ENCODE results near the gene SPRY4. TPM values are rescaled to one million over a fixed set of nuclear protein-coding genes. Genes with fewer than 3 reads are reported as not detected.

Gene SPRY4
- total and polyA plus RNA-seq, 2 of the 4 experiments (the other 2 are of a cell fraction): 8.4 to 21.0 TPM

DNA sequence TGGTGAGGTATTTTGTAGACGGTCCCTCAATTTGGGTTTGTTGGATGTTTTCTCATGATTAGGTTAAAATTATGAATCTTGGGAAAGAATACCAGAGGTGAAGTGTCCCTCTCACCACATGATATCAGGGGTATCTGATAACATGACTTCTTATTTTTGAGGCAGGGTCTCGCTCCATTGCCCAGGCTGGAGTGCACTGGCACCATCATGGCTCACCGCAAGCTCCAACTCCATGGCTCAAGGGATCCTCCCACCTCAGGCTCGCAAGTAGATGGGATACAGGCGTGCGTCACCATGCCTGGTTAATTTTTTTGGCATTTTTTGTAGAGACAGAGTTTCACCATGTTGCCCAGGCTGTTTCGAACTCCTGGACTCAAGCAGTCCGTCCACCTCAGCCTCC, 24.1 kb downstream of the SPRY4 start:
- dilution Hi-C loops (cut with HindIII; ENCODE audit: low sequenced_read_pairs, unreplicated experiment) (no loop called here), intact Hi-C loops (cut with micrococcal nuclease) (no loop called here), in situ Hi-C loops (cut with MboI; ENCODE audit: low sequenced_read_pairs) (no loop called here)
- no peak overlapping the region for H3K9ac ChIP-seq (ENCODE audit: low read depth, low read length)
- H2AFZ ChIP-seq (replicated peaks; ENCODE audit: low read length, poor library complexity): no peak overlapping the region
- H4K20me1 ChIP-seq (ENCODE audit: insufficient read depth, low read length): peaks cover 15% of the 10 kb centered on the region
- no peak overlapping the region for H2AK9ac ChIP-seq (replicated peaks; ENCODE audit: low read depth, low read length, poor library complexity)
- H3K79me1 ChIP-seq (ENCODE audit: low read depth in 1 of 2, low read length in 2 of 2): peaks cover 27 to 82% of the 10 kb centered on the region in 2 experiments; a peak in 3 of 4 replicates
- no peak overlapping the region for H3K18ac ChIP-seq (ENCODE audit: low read depth, low read length)
- peaks cover 37% of the 10 kb centered on the region for H3K9me1 ChIP-seq (ENCODE audit: insufficient read depth, low read length)
- DNase-seq: no peak
- ATAC-seq (ENCODE audit: low read depth): no peak
- TF ChIP-seq RAD21 (IDR thresholded peaks at IDR 0.05; ENCODE audit: low read length) (no peak), CHD1 (IDR thresholded peaks at IDR 0.05; ENCODE audit: low read depth, low read length) (no peak), CEBPB (IDR thresholded peaks at IDR 0.05; ENCODE audit: low read depth, low read length) (no peak), MAZ (IDR thresholded peaks at IDR 0.05; ENCODE audit: borderline replicate concordance, low read depth, low read length) (no peak), NFE2L2 (IDR thresholded peaks at IDR 0.05; ENCODE audit: low read depth, low read length) (no peak), RCOR1 (IDR thresholded peaks at IDR 0.05; ENCODE audit: insufficient replicate concordance, low read length) (no peak), POLR2A (IDR thresholded peaks at IDR 0.05; ENCODE audit: low read depth, low read length) (no peak), MXI1 (IDR thresholded peaks at IDR 0.05; ENCODE audit: borderline replicate concordance, low read depth, low read length) (no peak)
- TF ChIP-seq, protein P1, sequence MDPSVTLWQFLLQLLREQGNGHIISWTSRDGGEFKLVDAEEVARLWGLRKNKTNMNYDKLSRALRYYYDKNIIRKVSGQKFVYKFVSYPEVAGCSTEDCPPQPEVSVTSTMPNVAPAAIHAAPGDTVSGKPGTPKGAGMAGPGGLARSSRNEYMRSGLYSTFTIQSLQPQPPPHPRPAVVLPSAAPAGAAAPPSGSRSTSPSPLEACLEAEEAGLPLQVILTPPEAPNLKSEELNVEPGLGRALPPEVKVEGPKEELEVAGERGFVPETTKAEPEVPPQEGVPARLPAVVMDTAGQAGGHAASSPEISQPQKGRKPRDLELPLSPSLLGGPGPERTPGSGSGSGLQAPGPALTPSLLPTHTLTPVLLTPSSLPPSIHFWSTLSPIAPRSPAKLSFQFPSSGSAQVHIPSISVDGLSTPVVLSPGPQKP (IDR thresholded peaks at IDR 0.05; ENCODE audit: borderline replicate concordance, low read depth, low read length): no peak
- H3K4me3 ChIP-seq (ENCODE audit: insufficient read depth, low read depth, low read length): no peak overlapping the region
- H2BK120ac ChIP-seq (ENCODE audit: low read depth, low read length): no peak overlapping the region
- H3K36me3 ChIP-seq (ENCODE audit: control insufficient read depth, insufficient read depth, low read length): no peaks in the 10 kb centered on the region
- no peak overlapping the region for H3K27ac ChIP-seq (ENCODE audit: insufficient read depth, low read length)
- H3K14ac ChIP-seq (replicated peaks; ENCODE audit: low read depth, low read length): no peak overlapping the region
- WGBS, 2 experiments (ENCODE audit: extremely low coverage in 2 of 2, insufficient read length in 1 of 2): 100% methylated on average over 1 of the region's 8 CpGs; no CpG with 5 or more reads in 1 of the 2 experiments
- no peak overlapping the region for H3K4ac ChIP-seq (ENCODE audit: low read depth, low read length)
- no peaks in the 10 kb centered on the region for H3K27me3 ChIP-seq (ENCODE audit: control insufficient read depth, insufficient read depth, low read length)
- H4K5ac ChIP-seq (ENCODE audit: low read depth, low read length): no peak overlapping the region
- no peak overlapping the region for H2BK20ac ChIP-seq (ENCODE audit: low read depth, low read length)
- H3K9me3 ChIP-seq (ENCODE audit: control insufficient read depth, insufficient read depth, low read length): no peaks in the 10 kb centered on the region
- POLR2A ChIA-PET (ENCODE audit: unreplicated experiment): no interaction called here
- no peak overlapping the region for H4K8ac ChIP-seq (ENCODE audit: low read depth in 2 of 2, low read length in 2 of 2)
- BruUV-seq (replicated peaks): no TSS peak
- no peak overlapping the region for H3K23ac ChIP-seq (ENCODE audit: low read depth, low read length)
- no peak overlapping the region for H2BK15ac ChIP-seq (ENCODE audit: low read depth, low read length)
- CTCF ChIA-PET: no interaction called here
- H4K91ac ChIP-seq (ENCODE audit: insufficient read depth, low read depth, low read length): no peak overlapping the region
- H2AK5ac ChIP-seq (ENCODE audit: low read depth, low read length): no peak overlapping the region
- H3K4me1 ChIP-seq (ENCODE audit: control insufficient read depth, insufficient read depth, low read length): peaks cover 26% of the 10 kb centered on the region
- H3K56ac ChIP-seq (ENCODE audit: extremely low read depth, insufficient read depth, low read length): no peak overlapping the region
- no peak overlapping the region for H2BK5ac ChIP-seq (ENCODE audit: low read depth, low read length, poor library complexity, severe bottlenecking)
- no peak overlapping the region for H3K4me2 ChIP-seq (ENCODE audit: low read depth, low read length)

Measured in IMR-90 (cell line).